Measurements from ENCODE around the gene RASSF3.

- TF ChIP-seq POLR2A (IDR thresholded peaks at IDR 0.05): no peak
- no peak for TF ChIP-seq CTCF (IDR thresholded peaks at IDR 0.05)
These were observed 25.2 kb upstream of the RASSF3 start for GRCh38 chr12:64585104-64585503.
